BJ (cell line): ENCODE measurements around the gene PATJ. TPM values are rescaled to one million over a fixed set of nuclear protein-coding genes. Genes with fewer than 3 reads are reported as not detected.

Experiments used
- CTCF ChIA-PET: fragments of 350-600 bp; formaldehyde crosslinking; extraction: SDS; loops from one replicate; lab custom pipeline; 2021; ENCODE audit warnings: antibody characterized with exemption, inconsistent platforms; lab: Yijun Ruan, JAX
- POLR2A ChIA-PET: fragments of 300-600 bp; sonication (Branson Sonifier 250); formaldehyde crosslinking; extraction: SDS; loops from one replicate; lab custom pipeline; 2021; ENCODE audit warnings: antibody characterized with exemption; lab: Charles Lee
- DNase-seq: peaks from one replicate; pipeline ENCODE4 v3.0.0-alpha.2; 2011; ENCODE audit warnings: low read depth
- H3K27me3 ChIP-seq: 2 replicates; pipeline ENCODE4 v1.6.0; 2011; ENCODE audit warnings: low read length; ENCODE audit not compliant: control insufficient read depth, insufficient read depth
- H3K36me3 ChIP-seq: 2 replicates; pipeline ENCODE4 v1.5.1; 2011; ENCODE audit warnings: low read length; ENCODE audit not compliant: control insufficient read depth, insufficient read depth
- H3K4me3 ChIP-seq: 2 replicates; pipeline ENCODE4 v1.5.1; 2011; ENCODE audit warnings: low read depth, mild to moderate bottlenecking, control low read depth, low read length
- CTCF ChIP-seq: IDR thresholded peaks from 2 replicates; pipeline ENCODE4 v1.5.1; 2011; ENCODE audit warnings: low read depth, mild to moderate bottlenecking, control low read depth, inconsistent platforms, low read length, moderate library complexity; ENCODE audit not compliant: insufficient read depth
- polyA plus RNA-seq: library from polyadenylated mRNA; depleted of rRNA; stranded (reverse); fragments of >200 nt; gene quantifications from 2 replicates; pipeline ENCODE4 v1.2.3, GENCODE V29; 2011

PATJ gene
- polyA plus RNA-seq, 1 experiment: 3.0 TPM

GRCh38 chr1:62046927-62047326, 304.6 kb downstream of the PATJ start:
- no peak for DNase-seq
- H3K4me3 ChIP-seq: no peak overlapping the region
- H3K27me3 ChIP-seq: no peaks in the 10 kb centered on the region
- POLR2A ChIA-PET: no interaction called here
- no peaks in the 10 kb centered on the region for H3K36me3 ChIP-seq
- CTCF ChIA-PET: interaction anchor here (1.7 kb wide), 1 partner anchor 36 kb away, joined by 4 read pairs; no protein-coding TSS in a partner anchor
- no peak for TF ChIP-seq CTCF

GRCh38 chr1:62050165-62050564, 307.9 kb downstream of the PATJ start:
- H3K36me3 ChIP-seq: peaks cover 1% of the 10 kb centered on the region; the same call in 1 of the 2 replicates
- H3K27me3 ChIP-seq: no peaks in the 10 kb centered on the region
- no peak for TF ChIP-seq CTCF
- no peak overlapping the region for H3K4me3 ChIP-seq
- DNase-seq: no peak
- ChIA-PET POLR2A (no interaction called here), CTCF (interaction anchor here (1.1 kb wide), 1 partner anchor 9 kb away, joined by 3 read pairs; no protein-coding TSS in a partner anchor)

- ChIA-PET CTCF (no interaction called here), POLR2A (no interaction called here)
- DNase-seq: no peak
- TF ChIP-seq CTCF: no peak
- Histone ChIP-seq H3K4me3 (no peak overlapping the region), H3K27me3 (no peaks in the 10 kb centered on the region), H3K36me3 (peaks cover 1% of the 10 kb centered on the region; the same call in 1 of the 2 replicates)
Observed at GRCh38 chr1:62052946-62053345, 310.7 kb downstream of the PATJ start.

GRCh38 chr1:62054188-62054587, 311.9 kb downstream of the PATJ start:
- DNase-seq: no peak
- H3K4me3 ChIP-seq: no peak overlapping the region
- CTCF ChIA-PET: interaction anchor here (1.1 to 1.4 kb wide), 2 partner anchors 36 to 1204 kb away, joined by 3 to 4 read pairs; no protein-coding TSS in a partner anchor
- TF ChIP-seq CTCF: no peak
- peaks cover 1% of the 10 kb centered on the region; the same call in 1 of the 2 replicates for H3K36me3 ChIP-seq
- no peaks in the 10 kb centered on the region for H3K27me3 ChIP-seq
- POLR2A ChIA-PET: no interaction called here

- H3K36me3 ChIP-seq: peaks cover 1% of the 10 kb centered on the region; the same call in 1 of the 2 replicates
- no peak overlapping the region for H3K4me3 ChIP-seq
- no peak for TF ChIP-seq CTCF
- H3K27me3 ChIP-seq: no peaks in the 10 kb centered on the region
- ChIA-PET POLR2A (no interaction called here), CTCF (interaction anchor here (0.7 to 1.4 kb wide), 2 partner anchors 12 to 26 kb away, joined by 3 to 5 read pairs; no protein-coding TSS in a partner anchor)
- DNase-seq: no peak
Observed at GRCh38 chr1:62057230-62057629, 314.9 kb downstream of the PATJ start.
